ENCODE measurements around the gene LIME1.
"Not testable (repeated sequence)": the region's sequence is repeated elsewhere in the genome, so short reads cannot be mapped to it uniquely, and the experiment has no call there.

LIME1 gene

DNA sequence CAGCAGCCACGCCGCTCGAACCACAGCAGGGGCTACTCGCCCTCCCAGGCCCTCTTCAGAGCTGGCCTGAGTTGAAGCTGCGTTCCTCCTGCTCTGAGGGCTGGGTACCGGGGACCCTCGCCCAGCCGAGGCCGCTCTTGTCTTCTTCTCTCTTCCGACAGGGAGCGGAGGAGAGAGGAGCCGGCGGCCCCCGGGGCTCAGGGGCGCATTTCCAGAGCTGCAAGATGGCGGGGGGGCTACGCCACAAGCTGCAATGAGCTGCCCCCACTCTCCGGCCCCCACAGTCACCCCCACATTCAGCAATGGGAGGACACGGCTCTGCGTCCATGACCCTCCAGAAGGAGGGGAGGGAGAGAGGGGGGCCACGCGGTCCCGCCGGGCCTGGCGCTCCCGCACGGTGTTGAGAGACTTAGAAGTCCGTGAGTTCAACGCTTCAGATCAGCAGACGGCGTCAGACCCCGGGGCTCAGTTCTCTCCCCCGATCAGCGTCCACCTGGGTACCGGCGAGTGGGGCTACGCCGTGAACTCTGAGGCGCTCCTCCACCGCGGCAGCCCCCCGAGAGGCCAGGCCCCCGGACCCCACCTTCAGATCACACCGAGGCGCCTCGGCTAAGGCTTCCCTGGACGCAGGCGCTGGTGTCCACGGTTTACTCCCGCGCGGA, 34.7 kb downstream of the LIME1 start:
- no peak for DNase-seq (ENCODE audit: low read depth in 2 of 2)

DNA sequence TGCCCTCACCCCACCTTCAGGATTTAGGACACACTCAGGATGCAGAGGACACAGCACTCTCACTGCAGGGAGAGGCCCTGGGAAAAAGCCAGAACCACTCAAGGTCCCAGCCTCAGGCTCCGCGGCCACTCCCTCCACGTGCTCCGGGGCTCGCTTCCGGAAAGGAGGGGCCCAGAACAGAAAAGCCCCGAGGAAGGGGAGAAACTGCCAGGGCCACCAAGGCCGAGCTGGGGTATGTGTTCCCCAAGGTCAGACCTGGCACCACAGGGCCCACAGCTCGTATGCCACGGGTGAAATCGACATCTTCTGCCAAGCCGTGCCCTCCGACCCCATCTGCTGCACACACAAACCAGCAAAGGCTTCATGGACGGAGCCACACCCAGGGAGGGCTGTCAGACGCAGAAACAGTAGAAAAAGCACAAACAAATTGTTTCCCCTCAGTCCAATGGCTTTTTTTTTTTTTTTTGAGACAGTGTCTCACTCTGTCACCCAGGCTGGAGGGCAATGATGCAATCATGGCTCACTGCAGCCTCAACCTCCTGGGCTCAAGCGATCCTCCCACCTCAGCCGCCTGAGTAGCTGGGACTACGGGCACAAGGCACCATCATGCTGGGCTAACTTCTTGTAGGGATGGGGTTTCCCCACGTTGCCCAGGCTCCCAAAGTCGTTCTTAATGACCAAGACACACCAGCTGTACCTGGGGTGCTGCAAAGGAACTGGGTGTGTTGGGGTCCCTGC, 36.5 kb downstream of the LIME1 start:
- no peak for DNase-seq (ENCODE audit: low read depth in 2 of 2)

DNA sequence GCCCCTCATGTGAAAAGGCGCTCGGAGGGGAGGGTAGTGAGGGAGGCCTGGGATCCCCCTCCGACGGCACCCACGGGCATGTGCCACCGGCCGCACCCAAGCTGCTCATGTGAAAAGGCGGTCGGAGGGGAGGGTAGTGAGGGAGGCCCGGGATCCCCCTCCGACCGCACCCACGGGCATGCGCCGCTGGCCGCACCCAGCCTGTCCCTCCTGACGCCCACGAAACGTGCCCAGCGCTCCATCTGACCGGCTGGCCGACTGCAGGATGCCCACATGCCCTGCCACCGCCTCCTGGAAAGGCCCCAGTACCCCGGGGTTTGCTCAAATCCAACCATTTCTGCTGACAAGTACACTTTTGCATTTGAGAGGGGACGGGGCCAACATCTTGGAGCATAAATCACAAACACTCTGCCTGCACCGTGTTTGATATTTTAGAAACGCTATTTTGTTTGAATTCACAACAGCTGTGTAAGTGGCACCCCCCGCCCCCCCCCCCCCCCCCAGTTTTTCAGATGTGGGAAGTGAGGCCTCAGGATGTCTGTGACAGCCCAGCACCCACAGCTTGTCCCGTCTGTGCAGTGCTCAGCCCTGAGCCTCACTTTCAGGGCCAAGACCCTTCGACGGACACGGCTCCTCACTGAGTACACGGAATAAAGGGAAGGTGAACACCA, 37.2 kb downstream of the LIME1 start:
- DNase-seq (ENCODE audit: low read depth in 2 of 2), result no peak

DNA sequence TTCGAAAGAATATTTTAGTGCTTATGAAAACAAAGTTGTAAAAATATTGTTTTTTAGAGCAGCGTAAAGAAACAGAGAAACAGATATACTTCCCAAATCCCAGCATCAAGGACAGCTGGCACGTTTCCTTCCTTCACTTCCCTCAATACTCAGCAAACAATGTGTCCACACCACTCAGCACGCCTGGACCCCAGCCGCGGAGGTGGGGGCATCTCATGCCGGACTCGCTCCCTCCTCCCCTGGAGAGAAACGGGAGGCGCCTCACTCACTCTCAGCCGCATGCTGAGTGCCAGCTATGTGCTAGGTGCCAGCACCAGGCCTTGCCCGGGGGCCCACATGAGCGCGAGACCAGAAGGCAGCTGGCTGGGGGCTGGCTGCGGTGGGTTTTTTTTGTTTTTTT, 37.8 kb downstream of the LIME1 start:
- DNase-seq (ENCODE audit: low read depth in 2 of 2), result no peak

DNA sequence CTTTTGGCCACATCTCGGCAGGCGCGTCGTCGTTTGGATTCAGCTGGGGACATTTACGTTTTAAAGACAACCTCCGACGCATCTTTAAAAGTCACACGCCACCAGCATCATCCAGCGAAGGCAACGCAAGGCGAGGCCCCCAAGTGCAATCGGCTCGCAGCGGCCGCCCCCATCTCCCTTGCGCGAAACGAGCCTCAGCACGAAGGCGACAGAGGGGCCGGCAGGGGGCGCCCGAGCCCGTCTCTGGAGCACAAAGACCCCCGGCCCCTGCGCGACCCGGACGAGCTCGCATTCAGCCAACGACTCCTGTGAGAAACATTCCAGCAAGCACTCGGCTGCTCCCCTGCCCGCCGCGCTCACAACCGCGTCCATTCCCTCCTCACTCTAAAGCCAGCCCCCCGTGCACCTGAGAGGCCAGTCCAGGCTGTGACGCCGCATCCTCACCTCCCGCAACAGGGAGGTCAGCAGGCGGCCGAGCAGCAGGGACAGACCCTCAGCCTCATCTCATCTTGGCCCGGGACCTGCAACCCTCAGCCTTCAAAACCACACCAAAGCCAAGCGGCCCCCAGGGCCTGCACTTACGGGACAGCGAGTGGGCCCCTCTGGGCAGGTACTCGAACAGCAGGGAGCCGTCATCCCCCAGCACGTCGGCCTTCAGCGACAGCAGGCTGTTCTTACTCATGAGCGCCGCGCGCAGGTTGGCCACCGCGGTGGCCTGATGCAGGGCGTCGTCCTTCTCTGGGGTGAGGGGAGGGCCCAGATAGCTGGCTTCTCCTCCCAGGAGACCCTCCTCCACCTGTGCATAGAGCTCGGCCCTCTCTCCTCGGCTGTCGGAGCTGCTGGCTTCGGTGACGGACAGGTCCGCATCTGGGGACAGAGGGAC, 38.9 kb downstream of the LIME1 start:
- DNase-seq (ENCODE audit: low read depth in 2 of 2), result peak in 1 of 2 donors; percentile 19

DNA sequence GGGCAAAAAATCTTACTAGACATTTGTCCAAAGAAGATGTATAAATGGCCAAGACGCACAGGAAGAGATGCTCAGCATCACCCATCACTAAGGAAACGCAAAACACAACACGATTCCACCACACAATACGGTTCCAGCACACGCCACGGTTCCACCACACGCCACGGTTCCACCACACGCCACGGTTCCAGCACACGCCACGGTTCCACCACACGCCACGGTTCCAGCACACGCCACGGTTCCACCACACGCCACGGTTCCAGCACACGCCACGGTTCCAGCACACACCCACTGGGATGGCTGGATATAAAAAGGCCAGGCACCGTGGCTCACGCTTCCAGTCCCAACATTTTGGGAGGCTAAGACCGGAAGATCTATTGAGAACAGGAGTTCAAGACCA, 40.4 kb downstream of the LIME1 start:
- not testable (repeated sequence) for DNase-seq (ENCODE audit: low read depth in 2 of 2)

DNA sequence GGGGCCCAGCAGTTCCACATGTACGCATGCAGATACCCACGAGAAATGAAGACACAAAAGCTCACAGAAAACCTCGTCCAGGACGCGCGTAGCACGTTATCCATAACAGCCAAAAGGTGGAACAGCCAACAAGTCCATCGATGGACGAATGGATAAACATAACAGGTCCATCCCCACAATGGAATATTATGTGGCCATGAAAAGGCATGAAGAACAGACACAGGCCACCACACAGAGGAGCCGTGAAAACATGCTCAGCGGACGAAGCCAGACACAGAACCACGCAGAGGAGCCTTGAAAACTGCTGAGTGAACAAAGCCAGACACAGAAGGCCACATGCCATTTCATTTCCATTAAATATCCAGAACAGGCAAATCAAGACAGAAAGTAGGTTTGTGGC, 41.1 kb downstream of the LIME1 start:
- DNase-seq (ENCODE audit: low read depth in 2 of 2), result no peak

DNA sequence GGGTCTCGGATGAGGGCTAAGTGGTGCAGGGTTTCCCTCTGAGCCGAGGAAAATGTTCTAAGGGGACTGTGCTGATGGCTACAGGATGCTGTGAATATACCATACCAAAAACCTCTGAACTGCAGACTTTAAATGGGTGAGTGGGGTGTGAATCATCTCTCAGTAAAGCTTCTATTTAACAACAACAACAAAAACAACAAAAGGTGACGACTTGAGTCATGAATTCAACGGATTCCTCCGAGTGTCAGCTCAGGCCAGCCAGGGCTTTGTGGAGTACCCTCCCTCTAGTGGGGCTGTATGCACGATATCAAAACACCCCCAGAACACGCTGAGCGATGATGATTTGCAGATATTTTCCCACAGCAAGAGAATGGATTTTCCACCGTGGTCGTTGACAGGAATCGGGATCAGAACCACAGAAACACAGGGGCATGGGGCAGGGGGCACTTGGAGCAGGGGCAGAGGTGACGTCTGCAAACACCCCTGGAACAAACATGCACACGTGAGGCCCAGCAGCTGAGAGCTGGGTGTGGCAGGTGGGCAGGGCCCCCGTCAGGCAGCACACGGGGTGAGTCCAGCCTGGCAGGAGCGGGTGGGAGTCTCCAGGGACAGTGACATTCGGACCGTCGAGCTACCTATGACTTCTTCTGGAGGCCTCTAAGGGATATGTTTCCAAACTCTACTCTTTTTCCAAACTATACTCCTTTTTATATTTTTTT, 41.7 kb downstream of the LIME1 start:
- no peak for DNase-seq (ENCODE audit: low read depth in 2 of 2)

DNA sequence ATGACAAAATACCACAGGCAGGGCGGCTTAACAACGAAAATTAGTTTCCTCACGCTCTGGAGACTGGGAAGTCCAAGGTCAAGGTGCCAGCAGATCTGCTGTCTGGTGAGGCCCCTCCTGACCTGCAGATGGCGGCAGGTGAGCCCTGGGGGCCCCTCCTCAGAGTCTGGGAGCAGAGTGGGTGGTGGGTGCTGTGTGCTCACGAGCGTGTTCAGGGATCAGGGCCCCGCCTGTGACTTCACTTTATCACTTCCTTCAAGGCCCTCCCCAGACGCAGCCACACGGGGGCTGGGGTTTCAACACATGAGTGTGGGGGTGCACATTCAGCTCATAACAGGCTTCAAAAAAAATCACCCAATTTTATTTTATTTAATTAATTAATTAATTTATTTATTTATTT, 42.4 kb downstream of the LIME1 start:
- DNase-seq (ENCODE audit: low read depth in 2 of 2), result no peak

DNA sequence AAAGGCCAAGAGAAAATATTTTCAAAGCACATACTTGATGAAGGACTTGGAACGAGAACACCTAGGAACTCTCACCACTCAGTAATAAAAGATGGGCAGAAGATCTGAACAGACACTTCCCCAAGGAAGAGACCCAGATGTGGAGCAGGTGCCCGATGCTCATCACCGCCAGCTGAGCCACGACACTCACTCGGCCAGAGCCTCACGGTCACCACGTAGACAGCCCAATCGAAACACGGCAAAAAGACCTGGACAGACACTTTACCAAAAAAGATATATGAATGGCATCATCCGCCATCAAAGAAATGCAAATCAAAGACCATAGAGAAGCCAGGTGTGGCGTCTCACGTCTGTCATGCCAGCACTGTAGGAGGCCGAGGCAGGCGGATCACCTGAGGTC, 44.7 kb downstream of the LIME1 start:
- DNase-seq (ENCODE audit: low read depth in 2 of 2), result no peak

DNA sequence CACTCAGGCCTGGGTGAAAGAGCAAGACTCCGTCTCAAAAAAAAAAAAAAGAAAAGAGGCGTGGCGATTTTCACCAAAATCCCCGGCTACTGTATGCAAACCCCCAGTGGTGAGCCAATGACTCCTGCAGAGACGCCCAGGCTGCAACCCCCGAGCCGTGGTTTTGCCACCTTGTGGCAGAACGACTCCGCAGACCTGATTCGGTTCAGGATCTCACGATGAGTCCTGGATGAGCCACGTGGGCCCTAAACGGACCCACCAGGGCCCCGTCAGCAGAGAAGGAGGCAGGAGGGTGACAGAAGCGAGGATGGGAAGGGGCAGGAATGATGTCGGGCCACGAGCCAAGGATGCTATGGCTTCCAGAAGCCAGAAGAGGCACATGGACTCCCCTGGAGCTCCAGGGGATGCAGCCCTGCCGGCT, 45.6 kb downstream of the LIME1 start:
- DNase-seq (ENCODE audit: low read depth in 2 of 2), result peak in 1 of 2 donors; percentile 32

DNA sequence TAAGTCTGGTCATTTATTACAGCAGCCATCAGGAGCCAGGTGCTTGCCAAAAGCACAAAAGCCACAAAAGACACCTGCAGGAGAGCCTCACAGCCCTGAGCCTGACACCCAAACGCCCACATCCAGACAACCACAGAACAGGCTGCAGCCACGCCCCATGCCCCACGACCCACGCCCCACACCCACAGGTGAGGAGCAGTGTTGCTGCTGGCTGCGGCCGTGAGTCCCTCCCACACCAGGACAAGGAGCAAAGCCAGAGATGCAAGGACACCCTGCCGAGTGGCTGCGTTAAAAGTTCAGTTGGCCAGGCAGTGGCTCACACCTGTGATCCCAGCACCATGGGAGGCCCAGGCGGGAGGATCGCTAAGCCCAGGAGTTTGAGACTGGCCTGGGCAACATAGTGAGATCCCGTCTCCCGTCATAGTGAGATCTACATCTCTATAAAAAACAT, 46.1 kb downstream of the LIME1 start:
- DNase-seq (ENCODE audit: low read depth in 2 of 2), result no peak

DNA sequence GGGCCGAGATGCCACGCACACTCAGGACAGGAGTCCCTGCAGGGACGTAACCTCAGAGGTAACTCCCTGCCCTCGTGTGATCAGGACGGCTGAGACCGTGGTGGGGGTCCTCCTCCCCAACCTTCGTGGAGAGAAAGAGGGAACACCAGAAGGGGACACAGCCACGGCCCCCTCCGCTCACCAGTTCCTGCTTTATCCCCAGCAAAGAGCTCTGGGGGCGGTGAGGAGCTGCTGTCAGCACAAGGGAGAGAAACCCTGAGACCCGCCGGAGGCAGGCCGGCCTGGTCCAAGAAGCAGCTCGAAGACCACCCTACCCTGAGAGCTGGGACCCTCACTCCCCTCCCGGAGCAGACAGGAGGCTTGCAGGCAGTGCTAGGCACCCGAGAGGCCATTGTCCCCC, 47.5 kb downstream of the LIME1 start:
- DNase-seq (ENCODE audit: low read depth in 2 of 2), result no peak

DNA sequence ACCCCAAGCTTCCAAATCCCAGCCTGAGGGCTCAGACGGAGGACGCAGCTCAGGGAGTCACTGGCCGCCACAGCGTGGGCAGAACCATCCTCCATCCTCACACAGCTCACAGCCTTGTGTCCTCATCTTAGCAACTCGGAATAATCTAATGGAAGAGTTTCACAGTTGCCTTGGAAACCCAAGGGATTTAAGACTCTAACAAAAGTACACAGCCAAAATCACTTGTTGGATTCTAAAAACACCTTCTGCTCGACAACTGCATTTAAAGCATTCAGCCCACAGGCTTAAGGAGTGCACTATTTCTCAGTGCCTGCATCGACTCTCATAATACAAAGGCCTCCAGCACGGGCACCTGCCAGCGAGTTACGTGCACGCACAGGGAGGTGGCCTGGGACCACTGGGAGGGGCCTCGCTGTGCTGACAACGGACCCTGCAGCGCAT, 49.2 kb downstream of the LIME1 start:
- DNase-seq (ENCODE audit: low read depth in 2 of 2), result no peak

DNA sequence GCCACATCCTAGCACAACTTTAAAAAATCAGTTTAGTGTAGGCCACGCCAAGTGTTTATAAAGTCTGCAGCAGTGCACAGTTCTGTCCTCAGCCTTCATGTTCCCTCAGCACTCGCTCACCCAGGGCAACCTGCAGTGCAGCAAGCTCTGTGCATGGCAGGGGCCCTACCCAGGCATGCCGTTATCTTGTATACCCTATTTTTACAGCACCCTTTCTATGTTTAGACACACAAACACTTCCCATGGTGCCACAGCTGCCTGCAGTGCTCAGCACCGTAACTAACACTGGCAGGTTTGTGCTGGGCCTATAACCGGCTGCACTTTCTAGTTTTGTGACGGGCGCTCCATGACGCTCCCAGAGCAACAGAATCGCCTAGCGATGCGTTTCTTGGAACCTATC, 50.8 kb downstream of the LIME1 start:
- DNase-seq (ENCODE audit: low read depth in 2 of 2), result no peak

DNA sequence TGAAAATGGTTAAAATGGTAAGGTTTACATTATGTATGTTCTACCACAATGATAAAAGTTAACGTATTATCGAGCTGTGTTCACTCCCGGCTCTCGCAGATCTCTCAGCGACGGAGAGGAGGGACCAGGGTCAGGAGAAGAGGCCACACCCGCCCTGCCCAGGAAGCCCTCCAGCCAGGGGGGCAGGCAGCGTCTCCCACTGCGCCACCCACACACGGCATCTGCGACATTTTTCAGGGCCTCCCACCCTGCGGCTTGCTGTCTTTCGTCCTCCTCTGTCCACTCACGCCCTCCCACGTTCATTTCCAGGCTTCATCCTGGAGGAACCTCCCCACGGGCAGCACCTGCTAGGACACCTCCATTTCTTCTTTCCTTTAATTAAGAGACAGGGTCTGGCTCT, 51.3 kb downstream of the LIME1 start:
- DNase-seq (ENCODE audit: low read depth in 2 of 2), result no peak

All from activated CD4-positive, alpha-beta T cell treated with anti-CD3 and anti-CD28 coated beads for 24 hours (primary cell).